GM23338 (cell line): ENCODE data around the gene NME2.

Experiments used
- EZH2phosphoT487 ChIP-seq: fragments of 200-600 bp; sonication (generic); IDR thresholded peaks from one replicate; pipeline ENCODE4 v1.8.1; 2018; ENCODE audit warnings: antibody characterized with exemption; ENCODE audit not compliant: unreplicated experiment
- JUNB ChIP-seq: IDR thresholded peaks from one replicate; pipeline ENCODE4 v1.6.1; 2016; ENCODE audit warnings: antibody characterized with exemption; ENCODE audit not compliant: unreplicated experiment
- POLR2AphosphoS5 ChIP-seq: IDR thresholded peaks from 2 replicates; pipeline ENCODE4 v1.6.1; 2016; ENCODE audit warnings: antibody characterized with exemption, low read depth
- TF ChIP-seq, protein P1 (sequence below), 2 experiments: fragments of 200-600 bp in 1 of 2; sonication (generic) in 1 of 2; conservative IDR thresholded peaks; 2 replicates each; pipeline versions ENCODE4 v1.5.1 to v1.6.1; 2016 to 2017; ENCODE audit warnings: antibody characterized with exemption in 2 of 2, low read depth in 2 of 2, mild to moderate bottlenecking in 2 of 2, moderate library complexity in 1 of 2

DNA sequence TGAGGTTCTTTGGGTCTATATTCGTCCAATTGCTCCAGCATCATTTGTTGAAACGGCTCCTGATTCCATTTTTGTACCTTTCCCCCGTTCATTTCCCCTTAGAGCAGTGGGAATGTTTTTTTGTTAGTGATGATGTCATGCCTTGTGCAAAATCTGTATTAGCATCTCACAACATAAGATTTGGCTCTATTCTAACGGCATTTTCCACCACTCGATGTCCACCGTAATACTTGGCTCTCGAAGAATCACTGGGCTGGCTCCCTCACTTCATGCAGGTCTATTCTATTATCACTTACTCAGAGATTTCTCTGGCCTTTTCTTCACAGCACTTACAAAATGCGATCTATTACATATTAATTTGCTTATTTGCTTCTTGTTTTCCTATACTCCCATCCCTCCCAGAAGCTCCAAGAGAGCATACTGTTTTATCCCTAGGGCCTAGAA lies 13.4 kb upstream of the NME2 start:
- TF ChIP-seq, protein P1, sequence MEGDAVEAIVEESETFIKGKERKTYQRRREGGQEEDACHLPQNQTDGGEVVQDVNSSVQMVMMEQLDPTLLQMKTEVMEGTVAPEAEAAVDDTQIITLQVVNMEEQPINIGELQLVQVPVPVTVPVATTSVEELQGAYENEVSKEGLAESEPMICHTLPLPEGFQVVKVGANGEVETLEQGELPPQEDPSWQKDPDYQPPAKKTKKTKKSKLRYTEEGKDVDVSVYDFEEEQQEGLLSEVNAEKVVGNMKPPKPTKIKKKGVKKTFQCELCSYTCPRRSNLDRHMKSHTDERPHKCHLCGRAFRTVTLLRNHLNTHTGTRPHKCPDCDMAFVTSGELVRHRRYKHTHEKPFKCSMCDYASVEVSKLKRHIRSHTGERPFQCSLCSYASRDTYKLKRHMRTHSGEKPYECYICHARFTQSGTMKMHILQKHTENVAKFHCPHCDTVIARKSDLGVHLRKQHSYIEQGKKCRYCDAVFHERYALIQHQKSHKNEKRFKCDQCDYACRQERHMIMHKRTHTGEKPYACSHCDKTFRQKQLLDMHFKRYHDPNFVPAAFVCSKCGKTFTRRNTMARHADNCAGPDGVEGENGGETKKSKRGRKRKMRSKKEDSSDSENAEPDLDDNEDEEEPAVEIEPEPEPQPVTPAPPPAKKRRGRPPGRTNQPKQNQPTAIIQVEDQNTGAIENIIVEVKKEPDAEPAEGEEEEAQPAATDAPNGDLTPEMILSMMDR (conservative IDR thresholded peaks at IDR 0.05; ENCODE audit: low read depth in 2 of 2), result no peak
- no peak for TF ChIP-seq EZH2phosphoT487
- TF ChIP-seq POLR2AphosphoS5, result no peak
- no peak for TF ChIP-seq JUNB
